Gastroesophageal sphincter (tissue), 4 donors: ENCODE data around the gene COL20A1. TPM values are rescaled to one million over a fixed set of nuclear protein-coding genes. Genes with fewer than 3 reads are reported as not detected.

Source experiments
- ATAC-seq: fragments of 150-250 bp; one replicate; pipeline ENCODE4 v1.9.1; 2016; ENCODE audit warnings: mild to moderate bottlenecking, moderate library complexity
- H3K27ac ChIP-seq, 4 donors: fragments of 200-600 bp; sonication (generic) in 3 of 4; 1 replicate in 3 of 4; 2 replicates in 1 of 4; pipeline ENCODE4 v1.5.1; 2016 to 2019
- H3K27me3 ChIP-seq: fragments of 200-600 bp; sonication (generic); one replicate; pipeline ENCODE4 v1.5.1; 2019
- H3K36me3 ChIP-seq, 2 donors: fragments of 200-600 bp; sonication (generic); one replicate each; pipeline ENCODE4 v1.5.1; 2019; ENCODE audit warnings: control low read depth in 1 of 2
- H3K4me1 ChIP-seq, 3 donors: fragments of 200-600 bp; sonication (generic); 1 replicate in 2 of 3; 2 replicates in 1 of 3; pipeline ENCODE4 v1.5.1; 2016 to 2019; ENCODE audit warnings: control low read depth in 2 of 3
- H3K4me3 ChIP-seq, 2 donors: fragments of 200-600 bp; sonication (generic); one replicate each; pipeline ENCODE4 v1.5.1; 2019; ENCODE audit warnings: mild to moderate bottlenecking in 1 of 2, moderate library complexity in 1 of 2
- H3K9me3 ChIP-seq, 3 donors: fragments of 200-600 bp; sonication (generic); one replicate each; pipeline ENCODE4 v1.5.1; 2017 to 2019; ENCODE audit warnings: control low read depth in 2 of 3
- CTCF ChIP-seq, 4 experiments: fragments of 200-600 bp in 2 of 4; fragments of 450-650 bp in 2 of 4; sonication (generic) in 1 of 4; IDR thresholded peaks; one replicate each; pipeline ENCODE4 v1.5.1; 2017 to 2019; ENCODE audit warnings: antibody characterized with exemption in 4 of 4, mild to moderate bottlenecking in 2 of 4, moderate library complexity in 2 of 4
- EP300 ChIP-seq: sonication (generic); formaldehyde crosslinking; IDR thresholded peaks from one replicate; pipeline ENCODE4 v1.6.1; 2017; ENCODE audit warnings: antibody characterized with exemption, mild to moderate bottlenecking
- POLR2A ChIP-seq, 2 donors: fragments of 450-650 bp; IDR thresholded peaks; one replicate each; pipeline ENCODE4 v1.6.1; 2017; ENCODE audit warnings: antibody characterized with exemption in 2 of 2, mild to moderate bottlenecking in 2 of 2, moderate library complexity in 1 of 2
- POLR2AphosphoS5 ChIP-seq: sonication (generic); formaldehyde crosslinking; IDR thresholded peaks from one replicate; pipeline ENCODE4 v1.6.1; 2017; ENCODE audit warnings: antibody characterized with exemption
- WGBS, 2 donors: methylation state at CpG; one replicate each; pipeline ENCODE4 v1.1.5; 2018; ENCODE audit warnings: low coverage in 1 of 2; 5-methylcytosine and 5-hydroxymethylcytosine counted together
- total RNA-seq, 4 donors: library from RNA; depleted of rRNA; stranded (reverse); fragments of >200 nt; gene quantifications; one replicate each; pipeline ENCODE4 v1.1.0, GENCODE V29; 2016

COL20A1 gene
- total RNA-seq, 4 donors from 2014 or later: not detected

- Histone ChIP-seq H3K36me3 (no peaks in the 10 kb centered on the region), H3K4me1 (peaks cover 0 to 21% (median 0%) of the 10 kb centered on the region in 3 donors), H3K27ac (no peak overlapping the region), H3K4me3 (no peak overlapping the region), H3K27me3 (peaks cover 64% of the 10 kb centered on the region), H3K9me3 (no peaks in the 10 kb centered on the region)
- WGBS, 2 donors: no CpG with 5 or more reads among the region's 9 CpGs
- TF ChIP-seq CTCF (IDR thresholded peaks at IDR 0.05) (no peak), EP300 (no peak), POLR2AphosphoS5 (no peak), POLR2A (IDR thresholded peaks at IDR 0.05) (no peak)
- no peak for ATAC-seq
Measured at GRCh38 chr20:63314015-63314471, 21.1 kb downstream of the COL20A1 start.

- H3K9me3 ChIP-seq: no peaks in the 10 kb centered on the region
- no peaks in the 10 kb centered on the region for H3K36me3 ChIP-seq
- peaks cover 0 to 15% (median 0%) of the 10 kb centered on the region in 3 donors for H3K4me1 ChIP-seq
- TF ChIP-seq EP300 (no peak), CTCF (IDR thresholded peaks at IDR 0.05) (no peak)
- no peak overlapping the region for H3K4me3 ChIP-seq
- WGBS, 2 donors: 82 to 94% methylated on average over 4 to 6 of the region's 21 CpGs
- H3K27me3 ChIP-seq: peaks cover 64% of the 10 kb centered on the region
- H3K27ac ChIP-seq: no peak overlapping the region
- no peak for ATAC-seq
Measured at GRCh38 chr20:63314566-63315239, 21.7 kb downstream of the COL20A1 start.

- H3K9me3 ChIP-seq: no peaks in the 10 kb centered on the region
- no peak for TF ChIP-seq EP300
- TF ChIP-seq POLR2A (IDR thresholded peaks at IDR 0.05): no peak
- no CpG with 5 or more reads among the region's 15 CpGs for WGBS, 2 donors
- H3K4me3 ChIP-seq: no peak overlapping the region
- no peak overlapping the region for H3K27ac ChIP-seq
- no peak for ATAC-seq
- H3K36me3 ChIP-seq: no peaks in the 10 kb centered on the region
- peaks cover 64% of the 10 kb centered on the region for H3K27me3 ChIP-seq
- H3K4me1 ChIP-seq: peaks cover 0 to 13% (median 0%) of the 10 kb centered on the region in 3 donors
Measured at GRCh38 chr20:63315240-63315689, 22.3 kb downstream of the COL20A1 start.

- H3K27ac ChIP-seq: no peak overlapping the region
- peaks cover 0 to 18% (median 0%) of the 10 kb centered on the region in 3 donors for H3K4me1 ChIP-seq
- no peak overlapping the region for H3K4me3 ChIP-seq
- no peak for ATAC-seq
- H3K27me3 ChIP-seq: peaks cover 65% of the 10 kb centered on the region
- H3K9me3 ChIP-seq: no peaks in the 10 kb centered on the region
- TF ChIP-seq CTCF (IDR thresholded peaks at IDR 0.05): no peak
- TF ChIP-seq POLR2AphosphoS5: no peak
- TF ChIP-seq EP300: no peak
- no peak for TF ChIP-seq POLR2A (IDR thresholded peaks at IDR 0.05)
- 80 to 100% methylated on average over 1 of the region's 31 CpGs for WGBS, 2 donors
- H3K36me3 ChIP-seq: no peaks in the 10 kb centered on the region
Measured at GRCh38 chr20:63315731-63316491, 22.9 kb downstream of the COL20A1 start.

- TF ChIP-seq POLR2AphosphoS5: no peak
- TF ChIP-seq CTCF (IDR thresholded peaks at IDR 0.05): no peak
- TF ChIP-seq POLR2A (IDR thresholded peaks at IDR 0.05): no peak
- no peak for TF ChIP-seq EP300
- ATAC-seq: no peak
- H3K4me1 ChIP-seq: peaks cover 0 to 21% (median 0%) of the 10 kb centered on the region in 3 donors
Measured at GRCh38 chr20:63316502-63316921, 23.5 kb downstream of the COL20A1 start.

More at GRCh38 chr20:63316502-63316921, 23.5 kb downstream of the COL20A1 start:
- peaks cover 69% of the 10 kb centered on the region for H3K27me3 ChIP-seq
- WGBS, 2 donors: 78% methylated on average over 4 of the region's 14 CpGs; no CpG with 5 or more reads in 1 of the 2 donors
- H3K9me3 ChIP-seq: no peaks in the 10 kb centered on the region
- no peaks in the 10 kb centered on the region for H3K36me3 ChIP-seq
- no peak overlapping the region for H3K27ac ChIP-seq
- no peak overlapping the region for H3K4me3 ChIP-seq
